ENCODE data around the gene DDX39A. TPM values are rescaled to one million over a fixed set of nuclear protein-coding genes. Genes with fewer than 3 reads are reported as not detected.
"Not testable (repeated sequence)": the region's sequence is repeated elsewhere in the genome, so short reads cannot be mapped to it uniquely, and the experiment has no call there.

The DDX39A gene
- polyA plus RNA-seq, 4 donors: 45.0 to 66.6 (median 62.1) TPM

- DNase-seq (ENCODE audit: low read depth in 4 of 4, low spot score in 2 of 4): no peak
These were observed 8.8 kb downstream of the DDX39A start for GRCh38 chr19:14410091-14411051.

- DNase-seq (ENCODE audit: low read depth in 4 of 4, low spot score in 2 of 4): no peak
These were observed 9.8 kb downstream of the DDX39A start for GRCh38 chr19:14409146-14410023.

DNA sequence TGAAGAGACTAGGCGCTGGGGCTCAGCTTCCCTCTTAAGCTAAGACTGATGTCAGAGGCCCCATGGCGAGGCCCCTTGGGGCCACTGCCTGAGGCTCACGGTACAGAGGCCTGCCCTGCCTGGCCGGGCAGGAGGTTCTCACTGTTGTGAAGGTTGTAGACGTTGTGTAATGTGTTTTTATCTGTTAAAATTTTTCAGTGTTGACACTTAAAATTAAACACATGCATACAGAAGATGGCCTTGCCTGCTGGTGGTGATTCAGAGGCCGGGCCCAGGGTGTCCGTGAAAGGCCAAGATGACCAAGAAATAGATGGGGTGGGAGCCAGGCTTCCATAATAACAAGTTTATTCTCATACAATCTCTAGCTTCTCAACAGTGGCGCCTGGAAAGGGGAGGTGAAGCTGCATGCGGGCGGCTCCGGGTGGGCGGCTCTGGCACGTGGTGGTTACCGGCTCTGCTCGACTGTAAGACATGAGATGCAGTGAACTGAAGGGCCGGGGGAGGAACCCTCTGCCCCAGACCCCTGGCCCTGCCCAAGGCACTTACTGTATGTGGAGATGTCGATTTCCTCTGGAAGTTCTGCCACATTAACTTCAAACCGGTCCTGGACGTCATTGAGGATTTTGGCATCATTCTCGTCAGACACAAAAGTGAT, 10.5 kb downstream of the DDX39A start:
- no peak for DNase-seq (ENCODE audit: low read depth in 4 of 4, low spot score in 2 of 4)

DNA sequence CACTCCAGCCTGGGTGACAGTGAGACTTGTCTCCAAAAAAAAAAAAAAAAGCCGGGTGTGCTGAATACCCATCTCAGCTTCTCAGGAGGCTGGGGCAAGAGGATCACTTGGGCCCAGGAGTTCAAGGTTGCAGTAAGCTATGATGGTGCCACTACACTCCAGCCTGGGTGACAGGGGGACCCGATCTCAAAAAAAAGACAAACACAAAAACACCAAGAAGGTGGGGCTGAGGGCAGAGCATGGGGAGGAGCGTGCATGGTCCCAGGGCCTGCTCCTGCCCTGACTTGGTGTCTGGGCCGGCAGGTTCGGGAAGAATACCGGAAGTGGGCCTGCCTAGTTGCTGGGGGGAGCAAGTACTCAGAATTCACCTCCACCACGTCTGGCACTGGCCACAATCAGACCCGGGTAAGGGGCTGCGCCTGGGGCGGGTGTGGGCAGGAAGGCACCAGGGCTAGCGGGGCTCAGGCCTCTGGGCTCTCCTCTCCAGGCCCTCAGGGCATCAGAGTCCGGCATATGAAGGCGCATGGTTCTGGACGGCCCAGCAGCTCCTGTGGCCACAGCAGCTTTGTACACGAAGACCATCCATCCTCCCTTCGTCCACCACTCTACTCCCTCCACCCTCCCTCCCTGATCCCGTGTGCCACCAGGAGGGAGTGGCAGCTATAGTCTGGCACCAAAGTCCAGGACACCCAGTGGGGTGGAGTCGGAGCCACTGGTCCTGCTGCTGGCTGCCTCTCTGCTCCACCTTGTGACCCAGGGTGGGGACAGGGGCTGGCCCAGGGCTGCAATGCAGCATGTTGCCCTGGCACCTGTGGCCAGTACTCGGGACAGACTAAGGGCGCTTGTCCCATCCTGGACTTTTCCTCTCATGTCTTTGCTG, 11.3 kb downstream of the DDX39A start:
- no peak for DNase-seq (ENCODE audit: low read depth in 4 of 4, low spot score in 2 of 4)

- DNase-seq (ENCODE audit: low read depth in 4 of 4, low spot score in 2 of 4): no peak
These were observed 12.3 kb downstream of the DDX39A start for GRCh38 chr19:14406645-14407401.

DNA sequence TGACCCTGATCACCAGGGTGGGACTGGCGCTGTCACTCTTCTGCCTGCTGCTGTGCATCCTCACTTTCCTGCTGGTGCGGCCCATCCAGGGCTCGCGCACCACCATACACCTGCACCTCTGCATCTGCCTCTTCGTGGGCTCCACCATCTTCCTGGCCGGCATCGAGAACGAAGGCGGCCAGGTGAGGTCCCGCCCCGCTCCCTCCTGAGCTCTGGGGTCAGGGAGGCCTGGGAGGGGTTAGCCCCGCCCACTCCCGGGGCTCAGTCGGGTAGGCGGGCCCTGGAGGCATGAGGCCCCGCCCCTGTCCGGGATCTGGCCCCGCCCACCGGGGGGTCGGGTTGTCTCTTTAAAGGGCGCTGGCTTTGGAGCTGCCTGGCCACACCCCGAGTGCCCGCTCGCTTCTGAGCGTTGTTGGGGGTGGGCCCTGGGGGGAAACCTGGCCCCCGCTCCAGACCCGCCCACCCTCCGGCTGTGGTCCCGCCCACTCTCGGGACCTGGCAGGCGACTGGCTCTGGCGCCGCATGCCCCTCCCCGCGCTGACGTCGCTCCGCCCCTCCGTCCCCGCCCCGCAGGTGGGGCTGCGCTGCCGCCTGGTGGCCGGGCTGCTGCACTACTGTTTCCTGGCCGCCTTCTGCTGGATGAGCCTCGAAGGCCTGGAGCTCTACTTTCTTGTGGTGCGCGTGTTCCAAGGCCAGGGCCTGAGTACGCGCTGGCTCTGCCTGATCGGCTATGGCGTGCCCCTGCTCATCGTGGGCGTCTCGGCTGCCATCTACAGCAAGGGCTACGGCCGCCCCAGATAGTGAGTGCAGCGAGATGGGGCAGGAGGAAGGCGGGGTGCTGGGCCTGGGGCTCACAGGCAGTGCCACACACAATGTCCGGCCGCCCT, 13.1 kb downstream of the DDX39A start:
- DNase-seq (ENCODE audit: low read depth in 4 of 4, low spot score in 2 of 4): peak; percentile 47 to 82 (median 78)

GRCh38 chr19:14405380-14405757, 13.8 kb downstream of the DDX39A start:
- no peak for DNase-seq (ENCODE audit: low read depth in 4 of 4, low spot score in 2 of 4)

DNA sequence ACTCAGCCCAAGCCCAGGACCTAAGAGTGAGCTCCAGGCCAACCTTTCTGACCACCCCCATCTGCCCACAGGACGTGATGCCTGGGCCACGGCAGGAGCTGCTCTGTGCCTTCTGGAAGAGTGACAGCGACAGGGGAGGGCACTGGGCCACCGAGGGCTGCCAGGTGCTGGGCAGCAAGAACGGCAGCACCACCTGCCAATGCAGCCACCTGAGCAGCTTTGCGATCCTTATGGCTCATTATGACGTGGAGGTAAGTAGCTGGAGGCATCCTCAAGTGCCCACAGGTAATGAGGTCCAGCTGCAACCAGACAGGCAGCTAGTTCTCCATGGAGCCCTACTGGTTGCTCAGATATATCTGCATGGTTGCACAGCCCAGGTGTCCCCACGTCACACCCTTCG, 14.8 kb downstream of the DDX39A start:
- DNase-seq (ENCODE audit: low read depth in 4 of 4, low spot score in 2 of 4): no peak

DNA sequence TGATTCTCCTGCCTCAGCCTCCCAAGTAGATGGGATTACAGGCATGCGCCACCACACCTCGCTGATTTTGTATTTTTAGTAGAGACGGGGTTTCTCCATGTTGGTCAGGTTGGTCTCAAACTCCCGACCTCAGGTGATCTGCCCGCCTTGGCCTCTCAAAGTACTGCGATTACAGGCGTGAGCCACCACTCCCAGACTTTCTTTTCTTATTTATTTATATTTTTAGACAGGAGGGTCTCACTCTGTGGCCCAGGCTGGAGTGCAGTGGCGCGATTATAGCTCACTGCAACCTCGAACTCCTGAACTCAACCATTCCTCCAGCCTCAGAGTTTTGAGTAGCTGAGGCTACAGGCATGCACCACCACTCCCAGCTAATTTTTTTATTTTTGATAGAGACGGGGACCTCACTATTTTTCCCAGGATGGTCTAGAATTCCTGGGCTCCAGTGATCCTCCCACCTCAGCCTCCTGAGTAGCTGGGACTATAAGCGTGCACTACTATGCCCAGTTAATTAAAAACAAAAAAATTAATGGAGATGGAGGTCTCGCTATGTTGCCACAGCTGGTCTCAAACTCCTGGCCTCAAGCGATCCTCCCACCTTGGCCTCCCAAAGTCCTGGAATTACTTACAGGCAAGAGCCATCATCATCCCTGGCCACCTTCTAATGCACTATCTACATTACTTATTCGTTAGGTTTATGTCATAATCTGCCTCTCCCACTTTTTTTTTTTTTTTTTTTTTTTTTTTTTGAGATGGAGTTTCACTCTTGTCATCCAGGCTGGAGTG, 15.8 kb downstream of the DDX39A start:
- DNase-seq (ENCODE audit: low read depth in 4 of 4, low spot score in 2 of 4): not testable (repeated sequence)

DNA sequence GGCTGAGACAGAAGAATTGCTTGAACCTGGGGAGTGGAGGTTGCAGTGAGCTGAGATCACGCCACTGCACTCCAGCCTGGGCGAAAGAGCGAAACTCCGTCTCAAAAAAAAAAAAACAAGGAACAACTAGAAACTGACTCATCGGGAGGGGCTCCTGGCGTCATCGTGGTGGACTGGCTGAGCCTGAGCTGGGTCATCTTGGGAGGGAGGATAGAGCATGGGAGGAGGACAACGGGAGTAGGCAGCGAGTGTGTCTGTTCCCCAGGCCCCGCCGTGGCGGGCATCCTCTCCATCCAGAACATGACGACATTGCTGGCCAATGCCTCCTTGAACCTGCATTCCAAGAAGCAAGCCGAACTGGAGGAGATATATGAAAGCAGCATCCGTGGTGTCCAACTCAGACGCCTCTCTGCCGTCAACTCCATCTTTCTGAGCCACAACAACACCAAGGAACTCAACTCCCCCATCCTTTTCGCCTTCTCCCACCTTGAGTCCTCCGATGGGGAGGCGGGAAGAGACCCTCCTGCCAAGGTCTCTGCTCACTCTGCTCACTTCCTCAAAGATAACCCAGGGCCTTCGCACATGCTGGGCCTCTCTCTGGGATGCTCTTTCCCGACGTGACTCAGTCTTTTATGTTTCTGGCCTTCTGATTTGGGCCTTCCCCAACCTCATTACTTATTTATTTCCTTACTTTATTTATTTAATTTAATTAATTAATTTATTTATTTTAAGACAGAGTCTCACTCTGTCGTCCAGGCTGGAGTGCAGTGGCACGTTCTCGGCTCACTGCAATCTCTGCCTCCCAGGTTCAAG, 16.6 kb downstream of the DDX39A start:
- no peak for DNase-seq (ENCODE audit: low read depth in 4 of 4, low spot score in 2 of 4)

DNA sequence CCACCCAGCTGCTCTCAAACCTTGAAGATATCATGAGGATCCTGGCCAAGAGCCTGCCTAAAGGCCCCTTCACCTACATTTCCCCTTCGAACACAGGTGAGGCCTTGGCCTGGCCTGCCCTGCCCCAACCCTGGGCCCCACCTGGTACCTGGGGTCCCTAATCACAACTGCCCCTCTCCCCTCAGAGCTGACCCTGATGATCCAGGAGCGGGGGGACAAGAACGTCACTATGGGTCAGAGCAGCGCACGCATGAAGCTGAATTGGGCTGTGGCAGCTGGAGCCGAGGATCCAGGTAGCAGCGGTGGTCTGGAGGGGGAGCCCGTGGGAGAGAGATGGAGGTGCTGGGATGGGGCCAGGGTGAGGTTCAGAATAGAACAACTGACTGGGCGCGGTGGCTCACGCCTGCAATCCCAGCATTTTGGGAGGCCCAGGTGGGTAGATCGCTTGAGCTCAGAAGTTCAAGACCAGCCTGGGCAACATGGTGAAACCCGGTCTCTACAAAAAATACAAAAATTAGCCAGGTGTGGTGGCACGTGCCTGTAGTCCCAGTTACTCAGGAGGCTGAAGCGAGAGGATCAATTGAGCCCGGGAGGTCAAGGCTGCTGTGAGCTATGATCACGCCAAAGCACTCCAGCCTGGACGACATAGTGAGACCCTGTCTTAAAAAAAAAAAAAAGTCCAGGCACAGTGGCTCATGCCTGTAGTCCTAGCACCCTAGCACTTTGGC, 17.5 kb downstream of the DDX39A start:
- DNase-seq (ENCODE audit: low read depth in 4 of 4, low spot score in 2 of 4): no peak

GRCh38 chr19:14400951-14401431, 18.1 kb downstream of the DDX39A start:
- no peak for DNase-seq (ENCODE audit: low read depth in 4 of 4, low spot score in 2 of 4)

DNA sequence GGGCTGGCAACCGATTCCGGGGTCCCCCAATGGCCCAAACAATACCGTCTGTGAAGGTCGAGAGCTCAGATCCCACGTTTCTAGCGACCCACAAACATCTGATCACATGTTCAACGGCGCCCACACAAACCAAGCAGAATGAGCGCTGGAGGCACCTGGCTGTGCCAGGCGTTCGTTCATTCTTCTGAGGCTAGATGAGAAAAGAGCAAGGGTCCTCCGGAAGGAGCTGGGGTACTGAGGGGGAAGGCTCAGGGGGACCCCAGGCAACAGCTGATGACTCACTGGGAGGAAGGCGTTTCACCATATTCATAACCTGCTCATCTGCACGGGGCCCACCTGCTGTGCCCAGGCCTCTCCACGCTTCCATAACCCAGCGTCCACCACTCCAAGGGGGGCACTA, 22.0 kb downstream of the DDX39A start:
- DNase-seq (ENCODE audit: low read depth in 4 of 4, low spot score in 2 of 4): not testable (repeated sequence)

DNA sequence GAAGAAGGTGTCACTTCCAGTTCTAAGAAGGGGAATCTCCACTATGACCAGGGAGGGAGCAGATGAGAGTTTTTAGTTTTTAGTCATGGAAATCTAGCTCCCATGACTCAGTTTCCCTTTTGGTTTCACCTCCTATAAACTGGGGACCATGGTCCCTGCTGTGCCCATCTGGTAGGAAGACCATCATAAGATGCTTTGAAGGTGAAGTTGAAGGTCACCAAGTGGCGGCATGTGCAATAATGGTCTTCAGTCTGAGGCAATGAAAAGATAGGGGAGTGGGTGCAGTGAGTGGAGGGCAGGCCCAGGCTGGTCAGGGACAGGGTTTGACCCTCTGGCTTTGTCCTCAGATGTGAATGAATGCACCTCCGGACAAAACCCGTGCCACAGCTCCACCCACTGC, 22.4 kb downstream of the DDX39A start:
- DNase-seq (ENCODE audit: low read depth in 4 of 4, low spot score in 2 of 4): not testable (repeated sequence)

GRCh38 chr19:14395710-14396336, 23.3 kb downstream of the DDX39A start:
- DNase-seq (ENCODE audit: low read depth in 4 of 4, low spot score in 2 of 4): no peak
